AG04450 (cell line): Measurements from ENCODE around the gene TNS3. TPM values are rescaled to one million over a fixed set of nuclear protein-coding genes. Genes with fewer than 3 reads are reported as not detected.

Experiments
- CTCF ChIA-PET: fragments of 300-600, 350-600 bp; formaldehyde crosslinking; extraction: SDS; loops from one replicate; lab custom pipeline; 2022; ENCODE audit warnings: antibody characterized with exemption, inconsistent platforms; lab: Charles Lee
- POLR2A ChIA-PET: fragments of 350-600 bp; formaldehyde crosslinking; extraction: SDS; loops from one replicate; lab custom pipeline; 2021; ENCODE audit warnings: antibody characterized with exemption, inconsistent platforms; lab: Yijun Ruan, JAX
- DNase-seq: peaks from one replicate; pipeline ENCODE4 v3.0.0-alpha.2; 2011; ENCODE audit warnings: low read depth, low spot score
- H3K27ac ChIP-seq: one replicate; pipeline ENCODE4 v1.5.1; 2012; ENCODE audit warnings: low read depth, low read length, control low read depth
- H3K27me3 ChIP-seq: one replicate; pipeline ENCODE4 v1.6.0; 2012; ENCODE audit warnings: low read length; ENCODE audit not compliant: control insufficient read depth, insufficient read depth
- H3K4me3 ChIP-seq: 2 replicates; pipeline ENCODE4 v1.5.1; 2011; ENCODE audit warnings: mild to moderate bottlenecking, low read depth, low read length, control low read depth
- H3K9me3 ChIP-seq: 2 replicates; pipeline ENCODE4 v1.5.1; 2012; ENCODE audit warnings: low read length; ENCODE audit not compliant: control insufficient read depth, insufficient read depth
- polyA plus RNA-seq: library from polyadenylated mRNA; depleted of rRNA; stranded (reverse); fragments of >200 nt; gene quantifications from 2 replicates; pipeline ENCODE4 v1.2.3, GENCODE V29; 2011
- TF ChIP-seq, protein P1 (sequence below): IDR thresholded peaks from 2 replicates; pipeline ENCODE4 v1.5.1; 2011; ENCODE audit warnings: low read depth, low read length, control low read depth, inconsistent platforms

TNS3 gene
- polyA plus RNA-seq, 1 experiment, result 131 TPM

DNA sequence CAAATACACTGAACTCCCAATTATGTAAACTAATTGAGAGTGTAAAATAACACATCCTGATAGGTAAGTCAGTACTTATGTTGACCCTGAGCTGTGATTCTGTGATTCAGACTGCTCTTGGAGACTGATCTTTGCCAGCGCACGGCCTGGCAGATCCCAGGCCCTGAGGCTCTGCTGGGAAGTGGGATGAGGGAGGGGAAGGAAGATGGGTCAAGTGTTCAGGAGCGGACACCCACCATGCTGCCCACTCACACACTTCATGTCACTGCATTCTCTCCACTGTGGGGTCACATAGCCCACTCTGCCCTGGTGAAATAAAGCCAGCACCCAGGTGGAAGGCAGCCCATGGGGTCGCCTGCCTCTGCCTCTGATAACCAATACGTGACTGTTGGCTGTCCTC is 226.2 kb downstream of the TNS3 start:
- H3K27ac ChIP-seq, result no peak overlapping the region
- H3K4me3 ChIP-seq, result no peak overlapping the region
- DNase-seq, result no peak
- H3K27me3 ChIP-seq, result no peaks in the 10 kb centered on the region
- H3K9me3 ChIP-seq, result no peaks in the 10 kb centered on the region
- ChIA-PET POLR2A (no interaction called here), CTCF (no interaction called here)
- TF ChIP-seq, protein P1, sequence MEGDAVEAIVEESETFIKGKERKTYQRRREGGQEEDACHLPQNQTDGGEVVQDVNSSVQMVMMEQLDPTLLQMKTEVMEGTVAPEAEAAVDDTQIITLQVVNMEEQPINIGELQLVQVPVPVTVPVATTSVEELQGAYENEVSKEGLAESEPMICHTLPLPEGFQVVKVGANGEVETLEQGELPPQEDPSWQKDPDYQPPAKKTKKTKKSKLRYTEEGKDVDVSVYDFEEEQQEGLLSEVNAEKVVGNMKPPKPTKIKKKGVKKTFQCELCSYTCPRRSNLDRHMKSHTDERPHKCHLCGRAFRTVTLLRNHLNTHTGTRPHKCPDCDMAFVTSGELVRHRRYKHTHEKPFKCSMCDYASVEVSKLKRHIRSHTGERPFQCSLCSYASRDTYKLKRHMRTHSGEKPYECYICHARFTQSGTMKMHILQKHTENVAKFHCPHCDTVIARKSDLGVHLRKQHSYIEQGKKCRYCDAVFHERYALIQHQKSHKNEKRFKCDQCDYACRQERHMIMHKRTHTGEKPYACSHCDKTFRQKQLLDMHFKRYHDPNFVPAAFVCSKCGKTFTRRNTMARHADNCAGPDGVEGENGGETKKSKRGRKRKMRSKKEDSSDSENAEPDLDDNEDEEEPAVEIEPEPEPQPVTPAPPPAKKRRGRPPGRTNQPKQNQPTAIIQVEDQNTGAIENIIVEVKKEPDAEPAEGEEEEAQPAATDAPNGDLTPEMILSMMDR, result no peak

DNA sequence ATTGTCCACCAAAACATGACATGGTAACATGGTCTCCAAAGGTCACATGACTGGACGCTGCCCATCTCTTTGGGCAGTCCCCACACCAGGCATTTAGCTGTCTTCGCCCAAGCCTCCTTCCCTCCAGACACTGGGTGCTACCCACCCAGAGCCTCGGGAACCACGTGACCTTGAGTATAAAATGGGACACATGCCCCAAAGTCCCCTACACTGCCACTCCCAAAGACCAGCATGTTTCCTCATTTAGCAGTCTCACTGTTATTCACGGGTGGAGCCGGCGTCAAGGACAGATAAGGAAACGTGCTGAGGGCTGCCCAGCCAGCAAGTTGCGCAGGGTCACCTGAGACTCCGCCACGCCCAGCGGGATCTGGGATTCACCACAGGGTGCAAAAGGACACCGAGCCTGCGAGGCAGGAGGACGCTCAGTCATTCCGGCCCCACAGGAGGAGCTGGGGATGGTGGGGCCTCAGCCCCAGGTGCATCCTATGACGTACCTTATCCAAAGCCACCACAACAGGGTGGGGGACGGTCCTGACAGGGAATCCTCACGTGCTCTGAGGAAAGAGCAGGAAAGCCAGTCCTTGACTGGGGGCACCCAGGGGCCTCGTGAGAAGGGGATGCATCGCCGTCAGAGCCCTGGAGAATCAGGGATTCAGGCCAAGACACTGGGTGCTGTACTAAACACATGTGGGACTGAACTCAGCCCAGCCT is 226.9 kb downstream of the TNS3 start:
- no peak for DNase-seq
- H3K9me3 ChIP-seq, result no peaks in the 10 kb centered on the region
- CTCF ChIA-PET, result no interaction called here
- POLR2A ChIA-PET, result no interaction called here
- no peaks in the 10 kb centered on the region for H3K27me3 ChIP-seq
- H3K27ac ChIP-seq, result no peak overlapping the region
- TF ChIP-seq, protein P1, result no peak
- H3K4me3 ChIP-seq, result no peak overlapping the region

DNA sequence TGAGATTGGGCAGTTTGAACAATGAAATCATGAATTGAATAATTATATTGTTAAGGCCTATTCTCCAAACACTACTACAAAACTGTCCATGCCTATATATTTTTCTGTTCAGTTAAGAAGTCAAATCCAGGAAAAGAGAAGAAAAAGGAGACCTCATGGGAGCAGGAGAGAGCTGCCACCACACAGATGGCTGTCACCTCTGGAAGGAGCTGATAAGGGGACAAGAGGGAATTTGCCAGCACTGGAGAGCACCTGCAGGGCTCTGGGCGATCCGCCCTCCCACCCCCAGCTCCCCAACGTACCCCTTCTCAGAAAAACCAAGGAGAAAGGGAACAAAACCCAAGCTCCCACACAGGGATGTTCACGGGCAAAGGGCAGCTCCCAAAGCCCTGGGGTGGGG is 227.8 kb downstream of the TNS3 start:
- ChIA-PET POLR2A (no interaction called here), CTCF (no interaction called here)
- no peaks in the 10 kb centered on the region for H3K27me3 ChIP-seq
- no peak overlapping the region for H3K4me3 ChIP-seq
- TF ChIP-seq, protein P1, result no peak
- no peaks in the 10 kb centered on the region for H3K9me3 ChIP-seq
- no peak for DNase-seq
- H3K27ac ChIP-seq, result no peak overlapping the region

DNA sequence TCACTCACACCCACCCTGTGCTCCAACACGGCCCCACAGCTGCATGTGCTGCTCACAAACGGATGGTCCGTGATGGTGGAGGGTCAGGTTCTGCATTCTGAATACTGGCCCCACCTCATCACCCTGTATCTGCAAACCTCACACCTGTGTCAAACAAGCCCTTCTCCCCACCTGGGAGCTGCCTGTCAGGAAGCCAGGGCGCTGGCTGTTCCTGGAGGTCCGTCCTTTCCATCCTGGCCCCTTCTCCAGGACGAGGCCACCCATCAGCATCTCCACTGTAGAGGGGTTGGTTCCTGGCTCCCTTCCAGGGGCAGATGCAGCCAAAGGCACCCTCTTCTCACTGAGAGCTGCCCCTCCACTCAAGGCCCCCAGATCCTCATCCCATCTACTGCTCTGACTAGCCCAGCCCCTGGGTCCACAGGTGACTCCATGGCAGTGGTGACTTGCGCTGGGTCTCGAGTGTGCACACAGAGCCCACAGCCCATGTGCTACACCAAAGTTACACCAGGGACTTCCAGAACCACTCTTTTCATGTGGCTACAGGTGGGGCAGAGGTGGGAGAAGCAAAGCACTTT is 229.4 kb downstream of the TNS3 start:
- TF ChIP-seq, protein P1, result no peak
- Histone ChIP-seq H3K4me3 (no peak overlapping the region), H3K27me3 (no peaks in the 10 kb centered on the region), H3K27ac (no peak overlapping the region), H3K9me3 (no peaks in the 10 kb centered on the region)
- DNase-seq, result no peak
- ChIA-PET CTCF (interaction anchor here (1.3 kb wide), 1 partner anchor 86 kb away, joined by 4 read pairs; no protein-coding TSS in a partner anchor), POLR2A (no interaction called here)
